Middle frontal gyrus (tissue), 1 donor: ENCODE results near the gene COL5A1.
"Not testable (repeated sequence)": the region's sequence is repeated elsewhere in the genome, so short reads cannot be mapped to it uniquely, and the experiment has no call there.

ENCODE experiments used
- DNase-seq: peaks from one replicate; pipeline ENCODE4 v3.0.0-alpha.2; 2015; ENCODE audit warnings: low spot score; ENCODE audit errors: extremely low spot score

Gene COL5A1

DNA sequence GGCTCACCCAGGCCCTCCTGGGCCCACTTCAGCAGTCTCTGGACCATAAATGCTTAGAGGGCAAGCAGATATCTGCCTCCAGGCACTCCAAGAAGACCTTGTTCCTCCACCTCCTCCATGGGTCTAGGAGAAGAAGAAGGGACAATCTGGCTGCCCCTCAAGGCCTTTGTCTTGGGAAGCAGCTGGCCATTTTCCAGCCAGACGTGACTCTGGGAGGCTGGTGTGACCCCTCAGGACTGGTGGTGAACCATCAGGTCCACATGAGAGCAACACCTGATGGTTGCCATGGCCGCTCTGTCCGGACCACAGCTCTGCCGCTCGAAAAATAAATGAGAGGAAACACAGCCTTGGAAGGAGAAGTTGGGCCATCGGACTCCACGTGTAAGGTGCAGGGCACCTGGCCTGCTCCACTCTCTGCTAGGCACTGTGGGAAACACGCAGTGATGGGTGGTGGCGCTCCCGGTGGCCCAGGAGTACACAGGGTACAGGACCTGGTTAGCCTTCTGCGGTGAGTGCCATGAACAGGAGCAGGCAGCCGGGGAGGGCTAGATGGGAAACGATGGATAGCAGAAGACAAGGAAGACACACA lies 3.0 kb upstream of the COL5A1 start:
- no peak for DNase-seq

DNA sequence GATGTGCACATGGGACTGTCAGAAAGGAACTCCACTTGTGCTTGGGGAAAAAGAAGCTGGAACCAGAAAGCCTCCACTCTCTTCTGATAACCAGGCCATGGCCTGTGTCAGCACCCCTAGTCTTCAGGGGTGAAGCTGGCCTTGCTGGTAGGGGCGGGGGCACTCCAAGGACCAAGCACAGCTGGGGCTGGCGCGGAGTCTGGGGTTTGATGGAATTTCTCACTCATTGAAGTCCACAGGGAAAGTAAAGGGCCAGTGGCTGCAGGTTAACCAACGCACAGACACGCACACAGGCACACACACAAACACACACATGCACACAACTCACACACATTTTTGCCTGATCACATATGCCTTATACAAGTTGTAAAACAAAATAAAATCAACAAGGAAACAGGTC lies 1.6 kb upstream of the COL5A1 start:
- no peak for DNase-seq

DNA sequence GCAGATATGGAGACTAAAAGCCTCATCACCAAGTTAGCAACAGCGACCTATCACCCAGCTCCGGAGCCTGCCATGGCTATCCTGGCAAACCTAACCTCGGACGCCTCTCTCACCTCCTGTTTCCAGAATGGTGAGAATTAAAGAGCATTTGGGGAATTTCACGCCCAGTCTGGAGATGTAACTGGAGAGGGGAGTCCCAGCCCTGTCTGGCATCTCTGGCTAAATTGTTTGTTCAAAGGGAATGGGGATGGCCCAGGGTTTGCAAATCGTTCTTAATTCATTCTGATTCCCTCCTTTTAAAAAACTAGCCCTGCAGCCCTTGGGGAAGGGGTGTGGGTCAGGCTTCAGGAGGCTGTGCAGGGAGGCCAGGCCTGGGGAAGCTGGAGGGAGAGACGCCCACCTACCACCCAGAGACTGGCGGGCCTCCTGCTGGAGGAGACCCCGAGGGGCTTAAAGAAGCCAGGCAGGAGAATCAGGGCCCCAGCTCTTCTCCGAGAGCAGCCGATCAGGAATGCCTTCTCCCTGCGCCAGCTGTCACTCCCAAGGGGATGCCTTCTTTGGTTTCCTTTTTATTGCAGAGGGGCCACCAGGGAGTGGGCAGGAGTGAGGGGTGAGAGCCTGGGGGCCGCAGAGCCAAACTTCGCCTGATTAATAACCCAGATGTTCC lies 964 bp upstream of the COL5A1 start:
- no peak for DNase-seq

DNA sequence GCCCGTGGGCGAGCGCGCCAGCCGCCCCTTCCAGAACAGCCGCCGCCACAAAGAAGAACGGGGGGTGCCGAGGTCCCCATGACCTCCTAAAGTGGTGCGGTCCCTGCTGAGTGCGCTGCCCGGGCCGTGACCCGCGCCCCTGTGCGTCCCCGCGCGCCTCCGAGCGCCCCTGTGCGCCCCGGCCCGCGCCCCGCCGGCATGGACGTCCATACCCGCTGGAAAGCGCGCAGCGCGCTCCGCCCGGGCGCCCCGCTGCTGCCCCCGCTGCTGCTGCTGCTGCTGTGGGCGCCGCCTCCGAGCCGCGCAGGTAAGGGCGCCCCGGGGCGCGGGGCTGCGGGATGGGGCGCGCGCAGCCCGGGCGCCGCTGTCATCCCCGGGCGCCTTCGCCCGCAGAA lies 384 bp downstream of the COL5A1 start:
- no peak for DNase-seq

DNA sequence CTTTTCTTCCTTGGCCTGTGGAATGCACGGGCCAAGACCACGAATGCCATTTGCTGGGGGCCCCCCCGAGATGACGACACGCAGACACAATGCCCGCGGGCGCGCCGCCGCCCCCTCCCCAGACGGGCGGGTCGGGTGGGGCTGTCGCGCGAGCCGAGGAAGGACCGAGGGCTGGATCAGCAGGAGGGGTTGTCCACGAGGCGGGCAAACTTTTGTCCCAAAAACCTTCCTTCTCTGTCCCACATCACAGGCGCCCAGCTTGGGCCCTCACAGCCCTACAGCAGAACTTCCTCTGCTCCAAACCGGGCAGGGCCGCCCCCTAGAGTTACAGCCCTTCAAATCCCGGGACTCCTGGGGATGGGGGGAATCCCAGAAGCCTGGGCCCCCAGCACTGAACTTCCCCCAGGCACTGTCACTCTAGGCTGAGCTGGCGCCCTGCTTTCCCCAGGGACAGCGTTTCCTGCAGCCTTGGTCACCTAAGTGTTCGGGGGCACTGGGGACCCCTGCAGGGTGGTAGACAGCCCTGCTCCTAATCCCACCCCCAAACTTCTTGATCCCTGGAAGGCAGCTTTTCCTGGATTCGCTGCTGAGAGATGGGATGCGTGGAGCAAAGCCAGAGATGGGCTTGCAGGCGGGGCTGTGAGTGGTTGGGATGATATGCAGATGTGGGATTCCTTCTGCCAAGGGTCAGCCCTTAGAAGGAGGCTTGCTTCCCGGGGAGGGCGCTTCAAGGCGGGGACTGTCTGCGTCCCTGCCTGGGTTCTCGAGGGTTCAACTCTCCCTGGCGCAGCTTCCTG lies 980 bp downstream of the COL5A1 start:
- no peak for DNase-seq

DNA sequence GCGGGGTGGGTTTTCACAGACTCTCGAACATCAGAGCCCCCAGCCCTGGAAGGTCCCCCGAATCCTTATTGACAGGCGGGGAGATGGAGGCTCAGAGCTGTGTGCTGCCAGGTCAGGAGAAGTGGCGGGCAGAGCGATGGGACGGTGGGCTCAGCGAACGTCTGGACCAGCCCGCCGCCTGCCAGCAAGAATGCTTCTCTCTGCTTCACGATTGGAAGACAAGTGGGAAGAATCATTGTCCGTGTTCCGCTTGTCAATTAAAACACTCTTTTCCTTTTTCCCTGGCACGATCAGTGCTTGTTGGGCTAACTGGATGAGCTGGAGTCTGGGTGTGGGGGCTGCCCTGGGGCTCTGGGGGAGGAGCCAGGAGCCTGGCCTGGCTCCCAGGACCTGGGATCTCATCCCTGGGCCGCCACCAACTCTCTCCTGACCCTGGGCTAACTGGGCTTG lies 1.6 kb downstream of the COL5A1 start:
- DNase-seq = no peak

DNA sequence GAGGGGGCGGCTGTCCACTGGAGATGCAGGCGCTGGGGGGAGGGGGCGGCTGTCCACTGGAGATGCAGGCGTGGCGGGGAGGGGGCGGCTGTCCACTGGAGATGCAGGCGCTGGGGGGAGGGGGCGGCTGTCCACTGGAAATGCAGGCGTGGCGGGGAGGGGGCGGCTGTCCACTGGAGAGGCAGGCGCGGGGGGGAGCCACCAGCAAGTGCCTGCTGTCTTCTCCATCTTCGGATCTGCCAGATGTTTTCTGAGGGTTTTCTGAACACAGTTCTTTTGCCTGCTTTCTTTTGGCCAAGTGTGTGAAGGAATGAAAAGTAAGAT lies 2.8 kb downstream of the COL5A1 start:
- DNase-seq = not testable (repeated sequence)

DNA sequence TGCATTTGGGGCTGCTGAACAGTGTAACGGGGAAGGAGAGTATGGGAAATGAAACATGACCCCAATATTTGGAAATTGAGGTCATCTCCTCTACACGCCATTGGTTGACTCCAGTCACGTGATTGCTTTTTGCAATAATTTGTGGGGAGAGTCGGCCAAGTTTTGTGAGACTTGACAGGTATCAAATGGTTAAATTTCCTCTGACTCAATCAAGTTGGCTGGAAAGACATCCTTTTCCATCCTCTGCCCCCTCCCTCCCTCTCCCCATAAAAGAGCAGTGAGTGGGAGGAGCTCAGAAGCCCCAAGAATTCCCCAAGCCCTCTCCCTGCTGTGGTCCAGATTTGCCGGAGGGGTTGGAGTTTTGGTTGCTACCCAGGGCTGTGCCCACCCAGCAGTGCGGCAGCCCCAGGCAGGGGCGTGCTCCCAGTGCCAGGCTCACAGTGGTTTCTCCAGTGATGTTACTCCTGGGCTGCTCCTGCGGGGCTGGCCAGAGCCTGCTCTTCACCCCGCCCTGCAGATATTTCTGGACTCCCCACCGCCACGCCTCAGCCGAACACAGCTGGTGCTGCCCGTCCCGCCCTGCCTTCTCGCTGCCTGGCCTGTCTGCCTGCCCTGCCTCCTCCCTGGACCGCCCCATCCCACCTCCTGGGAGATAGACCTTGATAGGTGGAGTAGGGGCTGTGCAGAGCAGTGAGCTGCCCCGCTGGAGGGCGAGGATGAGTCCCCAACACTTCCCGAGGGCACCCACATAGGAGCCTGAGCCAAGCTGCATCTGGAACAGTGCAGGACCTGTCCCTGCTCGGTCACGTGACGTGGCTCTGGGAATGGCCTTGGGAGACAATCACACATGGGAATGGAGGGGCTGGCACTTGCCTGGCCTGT lies 3.4 kb downstream of the COL5A1 start:
- DNase-seq = no peak

DNA sequence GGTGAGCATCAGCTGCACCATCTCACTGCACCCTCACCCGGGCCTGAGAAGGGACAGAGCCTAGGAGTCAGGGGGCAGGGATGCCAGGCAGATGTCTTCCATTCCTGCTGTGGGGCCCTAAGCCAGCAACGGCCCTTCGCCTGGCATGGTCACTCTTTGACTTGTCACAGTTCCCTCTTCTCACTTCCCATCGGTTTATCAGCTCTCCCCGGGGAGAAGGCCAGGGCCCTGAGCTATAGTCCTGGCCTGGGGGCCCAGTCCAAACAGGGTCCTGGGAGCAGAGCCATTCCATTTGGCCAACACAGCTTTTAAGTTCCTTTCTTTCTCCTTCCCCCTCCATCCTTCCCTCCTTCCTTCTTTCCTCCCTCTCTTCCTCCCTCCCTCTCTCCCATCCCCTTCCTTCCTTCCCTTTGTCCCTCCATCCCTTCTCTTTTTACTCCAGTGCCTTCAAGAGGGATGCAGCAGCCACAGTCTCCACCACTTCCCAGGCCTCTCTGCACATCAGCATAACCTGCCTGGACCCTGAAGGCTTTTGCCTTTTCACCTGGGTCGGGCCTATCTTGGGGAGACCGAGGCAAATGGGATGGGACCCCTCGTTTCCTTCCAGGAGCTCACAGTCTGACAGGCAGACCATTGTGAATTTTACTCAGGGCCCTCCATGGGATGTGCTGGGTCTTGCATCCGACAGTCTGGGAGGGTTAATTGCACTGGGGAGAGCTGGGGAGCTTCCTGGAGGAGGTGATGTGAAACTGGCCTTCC lies 4.2 kb downstream of the COL5A1 start:
- DNase-seq = no peak

DNA sequence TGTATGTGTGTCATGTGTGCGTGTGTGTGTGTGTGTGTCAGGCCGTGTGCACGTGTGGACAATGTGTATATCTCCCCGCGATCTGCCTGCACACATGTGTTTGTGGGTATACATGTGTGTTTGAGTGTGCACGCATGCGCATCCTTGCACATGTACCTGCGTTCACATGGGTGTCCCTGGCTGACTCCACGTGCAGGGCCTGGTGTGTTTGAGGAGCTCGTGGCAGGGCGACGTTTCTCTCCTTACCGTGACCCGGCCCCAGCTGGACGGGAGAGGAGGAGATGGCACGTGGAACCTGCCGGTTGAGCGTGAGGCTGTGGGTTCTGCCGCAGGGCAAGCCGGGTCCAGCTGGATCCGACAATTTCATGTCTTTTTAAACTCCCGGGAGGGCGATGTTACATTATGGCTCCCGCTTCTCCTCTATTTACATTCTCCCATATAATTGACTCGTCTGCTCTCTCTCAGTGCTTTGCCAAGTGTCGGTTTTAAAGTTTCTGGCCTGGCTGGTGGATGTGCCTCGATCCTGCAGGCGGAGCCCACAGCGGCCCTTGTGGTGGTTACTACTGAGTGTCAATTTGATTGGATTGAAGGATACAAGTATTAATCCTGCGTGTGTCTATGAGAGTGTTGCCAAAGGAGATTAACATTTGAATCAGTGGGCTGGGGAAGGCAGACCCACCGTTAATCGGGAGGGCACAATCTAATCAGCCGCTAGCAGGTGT lies 5.9 kb downstream of the COL5A1 start:
- no peak for DNase-seq

DNA sequence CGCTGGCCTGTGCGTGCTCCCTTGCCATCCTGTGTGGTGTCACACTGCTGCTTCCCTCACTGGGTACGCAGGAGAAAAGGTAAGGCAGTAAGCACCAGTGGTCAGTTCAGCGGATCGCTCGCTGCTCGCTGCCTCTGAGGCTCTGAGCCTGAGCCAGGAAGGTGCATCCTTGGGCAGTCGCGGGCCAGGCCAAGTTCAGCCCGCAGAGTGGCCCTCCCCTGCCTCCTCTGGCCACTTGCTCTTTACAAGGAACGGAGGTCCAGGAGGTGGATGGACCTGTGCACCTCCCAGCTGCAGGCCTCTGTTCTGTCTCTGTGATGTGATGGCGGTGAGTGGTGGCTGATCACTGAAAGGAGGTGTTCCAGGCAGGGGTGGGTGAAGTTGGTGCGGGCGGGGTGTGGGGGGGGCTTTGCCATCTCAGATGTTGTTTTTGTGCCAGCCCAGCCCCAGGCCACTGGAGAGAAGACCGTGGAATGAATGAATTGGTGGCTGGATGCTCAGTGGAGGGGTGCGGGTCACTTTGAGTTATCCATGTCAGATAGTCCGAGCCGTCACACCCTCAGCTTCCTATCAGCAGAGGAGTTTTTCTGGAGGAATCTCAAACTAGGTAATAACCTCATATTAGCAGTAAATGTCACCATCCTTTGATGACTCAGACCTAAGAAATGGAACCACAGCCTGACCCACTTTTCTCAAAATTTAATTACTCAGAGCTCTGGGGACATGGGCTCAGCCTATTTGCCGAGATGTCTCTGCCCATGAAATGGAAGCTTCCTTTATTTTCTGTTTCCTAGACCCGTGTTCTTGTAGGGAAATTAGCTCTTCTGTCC lies 7.3 kb downstream of the COL5A1 start:
- no peak for DNase-seq

DNA sequence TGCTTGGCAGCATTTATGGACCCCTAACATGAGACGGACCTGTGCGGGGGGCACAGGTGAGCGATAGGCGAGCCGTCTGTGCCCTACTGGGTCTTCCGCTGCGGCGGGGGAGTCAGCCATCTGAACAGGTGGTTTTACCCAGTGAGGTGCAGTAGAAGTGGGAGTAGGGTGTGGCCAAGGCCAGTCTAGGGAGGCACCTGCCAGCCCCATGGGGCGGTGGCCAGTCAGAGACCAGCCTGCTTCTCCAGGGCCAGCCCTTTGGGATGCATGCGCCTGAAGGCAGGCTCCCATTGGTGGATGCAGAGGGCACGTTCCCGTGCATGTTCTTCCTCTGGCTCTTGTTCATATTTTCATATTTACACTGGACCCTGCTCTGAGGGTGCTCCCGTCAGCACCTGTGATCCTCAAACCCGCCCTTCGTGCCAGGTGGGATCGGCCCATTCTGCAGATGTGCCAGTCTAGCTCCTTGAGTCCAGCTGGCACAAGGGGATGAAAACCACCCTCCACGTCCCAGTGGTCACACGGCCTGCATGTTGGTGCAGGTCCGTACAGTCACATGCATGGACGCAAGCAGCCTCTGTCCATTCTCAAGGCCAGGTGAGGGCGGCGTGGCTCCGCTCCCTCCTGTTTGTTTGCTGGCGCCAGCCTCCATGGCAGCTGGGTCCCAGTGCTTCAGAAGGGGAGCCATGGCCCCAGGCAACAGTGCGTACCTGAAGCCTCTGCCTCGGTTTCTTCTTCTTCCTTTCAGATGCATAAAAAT lies 9.0 kb downstream of the COL5A1 start:
- DNase-seq = no peak

DNA sequence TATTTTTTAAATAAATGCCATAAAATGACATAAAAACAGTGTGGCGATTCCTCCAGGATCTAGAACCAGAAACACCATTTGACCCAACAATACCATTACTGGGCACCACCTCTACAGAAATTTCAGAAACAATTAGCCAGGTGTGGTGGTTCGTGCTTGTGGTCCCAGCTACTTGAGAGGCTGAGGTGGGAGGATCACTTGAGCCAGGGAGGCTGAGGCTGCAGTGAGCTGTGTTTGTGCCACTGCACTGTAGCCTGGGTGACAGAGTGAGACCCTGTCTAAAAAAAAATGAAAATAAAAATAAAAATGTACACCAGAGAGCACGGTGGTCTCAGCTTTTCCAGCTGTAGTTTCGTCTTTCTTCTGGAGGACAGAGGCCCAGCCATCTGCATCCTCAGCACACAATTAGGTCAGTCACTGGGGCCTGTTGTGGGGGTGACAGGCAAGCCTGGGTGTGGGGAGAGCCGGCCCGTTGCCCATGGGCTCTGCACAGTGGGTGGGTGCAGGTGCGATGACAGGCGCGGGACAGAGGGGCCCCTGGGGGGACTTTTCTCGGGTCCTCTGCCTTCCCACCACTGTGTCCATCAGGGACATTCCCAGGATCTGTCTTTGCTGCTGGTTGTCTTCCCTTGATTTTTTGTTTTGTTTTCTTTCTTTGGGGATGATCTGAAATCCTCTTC lies 9.8 kb downstream of the COL5A1 start:
- DNase-seq = no peak

DNA sequence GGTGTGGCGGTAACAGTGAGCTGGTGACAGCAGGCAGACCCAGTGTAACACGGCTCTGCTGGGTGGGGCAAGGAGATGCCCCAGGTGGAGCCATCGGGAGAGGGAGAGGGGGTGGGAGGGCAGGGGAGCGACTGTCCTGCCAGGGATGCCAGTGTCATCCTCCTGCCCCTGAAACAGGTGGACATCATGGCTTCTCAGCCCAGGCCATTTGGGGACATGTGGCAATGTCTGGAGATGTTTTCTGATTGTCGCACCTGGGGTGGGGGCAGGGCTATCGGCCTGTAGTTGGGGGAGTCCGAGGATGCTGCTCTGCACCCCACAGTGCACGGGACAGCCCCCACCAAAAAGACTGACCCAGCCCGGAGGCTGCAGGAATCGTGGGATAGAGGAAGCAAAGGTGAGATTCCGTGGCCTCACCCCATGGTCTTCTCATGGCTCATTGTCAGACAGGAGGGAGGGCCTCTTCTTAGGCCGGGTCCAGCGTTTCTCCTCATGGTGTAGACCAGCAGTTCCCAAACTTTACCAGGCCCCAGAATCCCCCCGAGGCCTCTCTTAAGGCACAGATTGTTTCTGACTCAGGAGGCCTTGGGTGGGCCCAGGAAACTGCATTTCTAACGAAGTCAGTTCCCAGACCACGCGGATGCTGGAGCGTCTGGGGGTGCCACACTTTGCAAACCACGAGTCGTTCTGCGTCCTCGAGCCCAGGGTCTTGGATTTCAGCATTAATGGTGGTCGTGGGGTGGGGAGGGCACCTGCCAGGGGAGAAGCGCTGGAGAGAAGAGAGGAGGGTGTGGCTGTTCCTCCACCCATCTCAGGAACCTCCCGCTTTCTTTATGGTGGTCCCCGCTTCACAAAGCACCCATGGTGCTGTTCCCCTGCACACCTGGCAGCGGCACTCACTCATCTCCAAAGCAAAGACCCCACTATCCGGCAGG lies 11.0 kb downstream of the COL5A1 start:
- no peak for DNase-seq

DNA sequence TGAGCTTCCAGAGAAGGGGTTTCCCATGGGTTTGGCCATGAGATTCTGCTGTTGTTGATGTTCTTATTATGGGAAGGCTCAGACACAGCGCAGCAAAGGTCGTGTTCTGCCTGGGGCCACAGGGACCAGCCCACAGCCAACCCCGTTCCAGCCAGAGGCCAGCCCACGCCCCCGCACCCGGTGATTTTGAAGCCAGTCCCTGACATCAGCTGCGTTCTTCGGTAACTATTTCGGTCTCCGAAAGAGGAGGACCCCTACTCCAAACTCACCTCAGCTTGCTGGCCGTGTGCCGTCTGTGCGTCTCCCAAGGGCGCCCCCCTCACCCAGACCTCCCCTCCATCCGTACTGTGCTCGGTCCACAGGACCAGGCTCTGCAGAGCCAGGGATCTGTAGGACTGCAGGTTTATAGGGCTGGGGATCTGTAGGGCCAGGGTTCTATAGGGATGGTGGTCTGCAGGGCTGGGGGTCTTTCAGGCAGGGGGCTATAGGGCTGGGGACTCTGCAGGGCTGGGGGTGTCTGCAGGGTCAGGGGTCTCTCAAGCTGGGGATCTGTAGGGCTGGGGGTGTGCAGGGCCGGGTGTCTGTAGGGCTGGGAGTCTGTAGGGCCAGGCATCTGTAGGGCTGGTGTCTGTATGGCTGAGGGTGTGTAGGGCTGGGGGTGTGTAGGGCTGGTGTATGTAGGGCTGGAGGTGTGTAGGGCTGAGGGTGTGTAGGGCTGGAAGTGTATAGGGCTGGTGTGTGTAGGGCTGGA lies 11.8 kb downstream of the COL5A1 start:
- DNase-seq = no peak

DNA sequence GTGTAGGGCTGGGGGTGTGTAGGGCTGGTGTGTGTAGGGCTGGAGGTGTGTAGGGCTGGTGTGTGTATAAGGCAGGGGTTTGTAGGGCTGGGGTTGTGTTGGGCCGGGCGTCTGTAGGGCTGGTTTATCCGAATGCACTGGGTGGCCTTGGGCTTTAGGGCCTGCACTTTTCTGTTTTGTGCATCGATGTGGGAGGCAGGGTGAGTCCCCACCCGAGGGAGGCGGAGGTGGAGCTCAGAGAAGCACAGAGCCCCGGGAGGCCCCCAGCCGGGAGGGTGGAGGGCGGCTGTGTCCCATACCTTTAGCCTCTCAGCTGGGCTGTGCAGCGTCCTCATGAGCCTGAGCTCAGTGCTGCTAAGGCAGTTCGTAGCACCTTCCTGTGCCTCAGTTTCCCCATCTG lies 13.5 kb downstream of the COL5A1 start:
- no peak for DNase-seq
